GM23338 (cell line): ENCODE data around the gene NDP. TPM values are rescaled to one million over a fixed set of nuclear protein-coding genes. Genes with fewer than 3 reads are reported as not detected.

Experiments
- ATAC-seq: fragments of 200-7000 bp; cut with Tn5 transposase; 3 replicates; pipeline ENCODE4 v1.9.1; 2020
- DNase-seq: peaks from one replicate; pipeline ENCODE4 v3.0.0-alpha.2; 2015; ENCODE audit warnings: low spot score
- H2AFZ ChIP-seq: fragments of 200-600 bp; sonication (generic); 2 replicates; pipeline ENCODE4 v1.8.0; 2016; ENCODE audit warnings: antibody characterized with exemption, mild to moderate bottlenecking, moderate library complexity
- H3F3A ChIP-seq: fragments of 200-600 bp; sonication (generic); replicated peaks from 2 replicates; pipeline ENCODE4 v1.8.0; 2017; ENCODE audit warnings: antibody characterized with exemption, mixed run types, low read depth
- H3K27ac ChIP-seq: fragments of 200-600 bp; sonication (generic); 2 replicates; pipeline ENCODE4 v1.6.1; 2016; ENCODE audit warnings: low read depth
- H3K27me3 ChIP-seq: fragments of 200-600 bp; sonication (generic); 2 replicates; pipeline ENCODE4 v1.8.0; 2016; ENCODE audit warnings: mild to moderate bottlenecking, mixed run types, moderate library complexity; ENCODE audit not compliant: insufficient read depth
- H3K36me3 ChIP-seq: fragments of 200-600 bp; sonication (generic); 2 replicates; pipeline ENCODE4 v1.8.0; 2016; ENCODE audit warnings: mild to moderate bottlenecking; ENCODE audit not compliant: insufficient read depth
- H3K4me1 ChIP-seq: fragments of 200-600 bp; sonication (generic); 2 replicates; pipeline ENCODE4 v1.8.0; 2016; ENCODE audit warnings: mild to moderate bottlenecking, moderate library complexity; ENCODE audit not compliant: insufficient read depth
- H3K4me2 ChIP-seq: fragments of 200-600 bp; sonication (generic); 2 replicates; pipeline ENCODE4 v1.7.1; 2017; ENCODE audit warnings: mixed run types
- H3K4me3 ChIP-seq: fragments of 200-600 bp; sonication (generic); 2 replicates; pipeline ENCODE4 v1.6.1; 2016; ENCODE audit warnings: mixed run types
- H3K79me2 ChIP-seq: fragments of 200-600 bp; sonication (generic); replicated peaks from 2 replicates; pipeline ENCODE4 v1.8.0; 2017; ENCODE audit warnings: mild to moderate bottlenecking; ENCODE audit not compliant: insufficient read depth
- H3K9me2 ChIP-seq: fragments of 200-600 bp; sonication (generic); 2 replicates; pipeline ENCODE4 v1.8.0; 2017; ENCODE audit not compliant: insufficient read depth
- H4K20me1 ChIP-seq: fragments of 200-600 bp; sonication (generic); replicated peaks from 2 replicates; pipeline ENCODE4 v1.8.0; 2017; ENCODE audit warnings: mild to moderate bottlenecking; ENCODE audit not compliant: insufficient read depth
- H3K27ac Mint-ChIP-seq: 2 replicates; pipeline ENCODE4 v1.8.0; 2020; ENCODE audit warnings: inconsistent platforms, mild to moderate bottlenecking, moderate library complexity, mixed read lengths
- H3K27me3 Mint-ChIP-seq: 3 replicates; pipeline ENCODE4 v1.8.0; 2022; ENCODE audit warnings: low read depth, mild to moderate bottlenecking, moderate library complexity, mixed read lengths, inconsistent platforms; ENCODE audit not compliant: insufficient read depth, poor library complexity
- H3K36me3 Mint-ChIP-seq: 3 replicates; pipeline ENCODE4 v1.8.0; 2021; ENCODE audit warnings: low read depth, mild to moderate bottlenecking, inconsistent platforms, moderate library complexity, mixed read lengths
- H3K4me1 Mint-ChIP-seq: 3 replicates; pipeline ENCODE4 v1.8.0; 2020; ENCODE audit warnings: mild to moderate bottlenecking, inconsistent platforms, mixed read lengths
- H3K4me3 Mint-ChIP-seq: 3 replicates; pipeline ENCODE4 v1.8.0; 2021; ENCODE audit warnings: moderate library complexity, mild to moderate bottlenecking, inconsistent platforms, mixed read lengths
- H3K9me3 Mint-ChIP-seq: 3 replicates; pipeline ENCODE4 v1.8.0; 2020; ENCODE audit warnings: moderate library complexity, mild to moderate bottlenecking, inconsistent platforms, mixed read lengths
- CREB1 ChIP-seq: fragments of 250-450 bp; sonication (Bioruptor Pico); IDR thresholded peaks from 2 replicates; pipeline ENCODE4 v1.5.0; 2020; ENCODE audit warnings: low read depth, mild to moderate bottlenecking, moderate library complexity
- CTCF ChIP-seq, 2 experiments: fragments of 200-600 bp in 1 of 2; sonication (generic) in 1 of 2; conservative IDR thresholded peaks; 2 replicates each; pipeline versions ENCODE4 v1.5.1 to v1.6.1; 2016 to 2017; ENCODE audit warnings: antibody characterized with exemption in 2 of 2, low read depth in 2 of 2, mild to moderate bottlenecking in 2 of 2, moderate library complexity in 1 of 2
- EZH2 ChIP-seq: fragments of 200-600 bp; sonication (generic); IDR thresholded peaks from one replicate; pipeline ENCODE4 v1.8.0; 2017; ENCODE audit warnings: antibody characterized with exemption, mild to moderate bottlenecking, low read depth; ENCODE audit not compliant: unreplicated experiment
- EZH2phosphoT487 ChIP-seq: fragments of 200-600 bp; sonication (generic); IDR thresholded peaks from one replicate; pipeline ENCODE4 v1.8.1; 2018; ENCODE audit warnings: antibody characterized with exemption; ENCODE audit not compliant: unreplicated experiment
- JUNB ChIP-seq: IDR thresholded peaks from one replicate; pipeline ENCODE4 v1.6.1; 2016; ENCODE audit warnings: antibody characterized with exemption; ENCODE audit not compliant: unreplicated experiment
- POLR2AphosphoS5 ChIP-seq: IDR thresholded peaks from 2 replicates; pipeline ENCODE4 v1.6.1; 2016; ENCODE audit warnings: antibody characterized with exemption, low read depth
- REST ChIP-seq: IDR thresholded peaks from one replicate; pipeline ENCODE4 v1.6.1; 2018; ENCODE audit warnings: antibody characterized with exemption; ENCODE audit not compliant: unreplicated experiment
- STAT1 ChIP-seq: IDR thresholded peaks from one replicate; pipeline ENCODE4 v1.6.1; 2016; ENCODE audit warnings: antibody characterized with exemption; ENCODE audit not compliant: unreplicated experiment
- ZNF114 ChIP-seq: fragments of 250-450 bp; sonication (Bioruptor Pico); IDR thresholded peaks from 2 replicates; pipeline ENCODE4 v1.5.0; 2020; ENCODE audit warnings: mild to moderate bottlenecking, moderate library complexity
- ZNF331 ChIP-seq: fragments of 250-450 bp; sonication (Bioruptor Pico); IDR thresholded peaks from 2 replicates; pipeline ENCODE4 v1.5.0; 2020; ENCODE audit warnings: low read depth, mild to moderate bottlenecking, moderate library complexity
- polyA plus RNA-seq: library from polyadenylated mRNA; unstranded; fragments of >200 nt; fragmentation: Nextera tagmentation; extraction: Ambion mirVana; gene quantifications from 2 replicates; pipeline ENCODE4 v1.2.1, GENCODE V29; 2016
- total RNA-seq: library from RNA; depleted of rRNA; stranded (reverse); fragments of >200 nt; shearing (Covaris generic); gene quantifications from 2 replicates; pipeline ENCODE4 v1.2.3, GENCODE V29; 2014

The NDP gene
- total and polyA plus RNA-seq, 2 experiments from 2014 or later, result 0.14 TPM; not detected in 1

GRCh38 chrX:43985511-43985910 is 12.3 kb upstream of the NDP start:
- no peak overlapping the region for H3K4me3 ChIP-seq
- no peaks in the 10 kb centered on the region for H3K9me2 ChIP-seq
- H3K4me1 Mint-ChIP-seq, result no peaks in the 10 kb centered on the region
- DNase-seq (no peak), ATAC-seq (no peak)
- no peak overlapping the region for H3K27ac Mint-ChIP-seq
- peaks cover 2% of the 10 kb centered on the region for H3K27me3 Mint-ChIP-seq
- no peak overlapping the region for H3K4me2 ChIP-seq
- H3F3A ChIP-seq, result no peaks in the 10 kb centered on the region
- H3K79me2 ChIP-seq, result no peaks in the 10 kb centered on the region
- H3K36me3 ChIP-seq, result no peaks in the 10 kb centered on the region
- H4K20me1 ChIP-seq, result no peaks in the 10 kb centered on the region
- no peaks in the 10 kb centered on the region for H3K27me3 ChIP-seq
- TF ChIP-seq ZNF114 (CRISPR knock-in tag), result no peak
- no peak for TF ChIP-seq REST
- TF ChIP-seq EZH2, result no peak
- TF ChIP-seq JUNB, result no peak
- TF ChIP-seq CREB1 (CRISPR knock-in tag), result no peak
- no peak for TF ChIP-seq ZNF331 (CRISPR knock-in tag)
- TF ChIP-seq STAT1, result no peak
- TF ChIP-seq CTCF (conservative IDR thresholded peaks at IDR 0.05; ENCODE audit: low read depth in 2 of 2), result no peak
- H3K36me3 Mint-ChIP-seq, result no peaks in the 10 kb centered on the region
- no peaks in the 10 kb centered on the region; the same call in 2 of the 3 replicates for H3K9me3 Mint-ChIP-seq
- H3K4me3 Mint-ChIP-seq, result no peak overlapping the region
- no peaks in the 10 kb centered on the region for H3K4me1 ChIP-seq
- H2AFZ ChIP-seq, result no peak overlapping the region
- no peak overlapping the region for H3K27ac ChIP-seq

GRCh38 chrX:43978226-43978625 is 5.0 kb upstream of the NDP start:
- no peaks in the 10 kb centered on the region; the same call in 2 of the 3 replicates for H3K36me3 Mint-ChIP-seq

More at GRCh38 chrX:43978226-43978625, 5.0 kb upstream of the NDP start:
- TF ChIP-seq POLR2AphosphoS5 (no peak), CREB1 (CRISPR knock-in tag) (no peak), JUNB (no peak), REST (no peak), EZH2phosphoT487 (no peak)
- peaks cover 5% of the 10 kb centered on the region for H3K27me3 Mint-ChIP-seq
- no peak for ATAC-seq
- H3K4me3 Mint-ChIP-seq, result no peak overlapping the region
- H3K4me3 ChIP-seq, result no peak overlapping the region
- H3K4me1 Mint-ChIP-seq, result peaks cover 7% of the 10 kb centered on the region
- peaks cover 7% of the 10 kb centered on the region; the same call in 1 of the 2 replicates for H3K4me1 ChIP-seq
- H3F3A ChIP-seq, result 0 out of 2 replicates have a peak, but pooled peaks cover 3% of the 10 kb centered on the region
- H3K4me2 ChIP-seq, result no peak overlapping the region
- H3K27ac Mint-ChIP-seq, result no peak overlapping the region
- H3K27me3 ChIP-seq, result peaks cover 11% of the 10 kb centered on the region; the same call in 1 of the 2 replicates
- peaks cover 4% of the 10 kb centered on the region for H3K9me3 Mint-ChIP-seq
- no peaks in the 10 kb centered on the region for H3K9me2 ChIP-seq
- H3K79me2 ChIP-seq, result no peaks in the 10 kb centered on the region
- no peak overlapping the region for H2AFZ ChIP-seq
- no peaks in the 10 kb centered on the region for H4K20me1 ChIP-seq
- DNase-seq, result no peak
- H3K36me3 ChIP-seq, result no peaks in the 10 kb centered on the region
- no peak overlapping the region for H3K27ac ChIP-seq
